B cell (primary cell): ENCODE results near the gene ILDR2. TPM values are rescaled to one million over a fixed set of nuclear protein-coding genes. Genes with fewer than 3 reads are reported as not detected.

Source experiments
- ATAC-seq: fragments of 200-7000 bp; cut with Tn5 transposase; one replicate; pipeline ENCODE4 v1.10.0; 2021; ENCODE audit warnings: low read depth, mild to moderate bottlenecking, moderate number of reproducible peaks, moderate library complexity
- CTCF ChIA-PET: fragments of 350-600 bp; sonication (Branson Sonifier 250); formaldehyde crosslinking; loops from one replicate; lab custom pipeline; 2021; ENCODE audit warnings: antibody characterized with exemption, inconsistent platforms; lab: Charles Lee
- POLR2A ChIA-PET: fragments of 350-600 bp; sonication (Branson Sonifier 250); formaldehyde crosslinking; loops from one replicate; lab custom pipeline; 2021; ENCODE audit warnings: antibody characterized with exemption; lab: Charles Lee
- DNase-seq: peaks from one replicate; pipeline ENCODE4 v3.0.0; 2013
- H2AFZ ChIP-seq: 2 replicates; pipeline ENCODE4 v1.6.1; 2012; ENCODE audit warnings: mild to moderate bottlenecking, low read depth, low read length; ENCODE audit not compliant: insufficient read depth, poor library complexity, severe bottlenecking
- H3K27ac ChIP-seq, 2 donors: 1 replicate in 1 of 2; 2 replicates in 1 of 2; pipeline ENCODE4 v1.5.1; 2012 to 2013; ENCODE audit warnings: low read length in 2 of 2, mild to moderate bottlenecking in 2 of 2, moderate library complexity in 1 of 2
- H3K27me3 ChIP-seq, 4 experiments: fragments of 200-600 bp in 1 of 4; sonication (generic) in 1 of 4; replicated peaks in 1 of 4; 1 replicate in 2 of 4; 2 replicates in 2 of 4; pipeline versions ENCODE4 v1.6.1 to v1.7.0; 2013 to 2016; ENCODE audit warnings: low read length in 3 of 4, mild to moderate bottlenecking in 2 of 4, mixed read lengths in 1 of 4, moderate library complexity in 1 of 4; ENCODE audit not compliant: insufficient read depth in 4 of 4, control insufficient read depth in 3 of 4; ENCODE audit errors: control extremely low read depth in 1 of 4
- H3K36me3 ChIP-seq, 2 experiments: replicated peaks in 1 of 2; 1 replicate in 1 of 2; 2 replicates in 1 of 2; pipeline versions ENCODE4 v1.6.1 to v1.7.1; 2013; ENCODE audit warnings: low read length in 1 of 2; ENCODE audit not compliant: insufficient read depth in 2 of 2, control insufficient read depth in 1 of 2; ENCODE audit errors: control extremely low read depth in 1 of 2, extremely low read depth in 1 of 2
- H3K4me1 ChIP-seq, 2 donors: fragments of 200-600 bp in 1 of 2; sonication (generic) in 1 of 2; 1 replicate in 1 of 2; 2 replicates in 1 of 2; pipeline versions ENCODE4 v1.5.1 to v1.6.1; 2013 to 2017; ENCODE audit warnings: low read length in 2 of 2; ENCODE audit not compliant: control insufficient read depth in 2 of 2, insufficient read depth in 2 of 2
- H3K4me2 ChIP-seq: replicated peaks from 2 replicates; pipeline ENCODE3; 2012; ENCODE audit warnings: mild to moderate bottlenecking, low read depth, low read length; ENCODE audit not compliant: poor library complexity, severe bottlenecking
- H3K4me3 ChIP-seq, 5 experiments: fragments of 200-600 bp in 1 of 5; sonication (generic) in 1 of 5; 1 replicate in 3 of 5; 2 replicates in 2 of 5; pipeline versions ENCODE4 v1.5.1 to v1.7.0; 2011 to 2016; ENCODE audit warnings: low read length in 4 of 5, mild to moderate bottlenecking in 4 of 5, low read depth in 2 of 5, control low read depth in 1 of 5, moderate library complexity in 1 of 5; ENCODE audit not compliant: insufficient read depth in 1 of 5; ENCODE audit errors: control extremely low read depth in 1 of 5, extremely low read depth in 1 of 5
- H3K79me2 ChIP-seq: fragments of 200-600 bp; sonication (generic); one replicate; pipeline ENCODE4 v1.6.0; 2016; ENCODE audit warnings: low read length; ENCODE audit not compliant: control insufficient read depth, insufficient read depth
- H3K9ac ChIP-seq: fragments of 200-600 bp; sonication (generic); 2 replicates; pipeline ENCODE4 v1.6.1; 2017; ENCODE audit warnings: mild to moderate bottlenecking, low read length, moderate library complexity
- H3K9me3 ChIP-seq, 3 donors: one replicate each; pipeline versions ENCODE4 v1.6.1 to v1.7.1; 2013; ENCODE audit warnings: low read length in 2 of 3; ENCODE audit not compliant: control insufficient read depth in 2 of 3, insufficient read depth in 1 of 3; ENCODE audit errors: control extremely low read depth in 1 of 3
- H4K20me1 ChIP-seq: 2 replicates; pipeline ENCODE4 v1.6.0; 2012; ENCODE audit warnings: mild to moderate bottlenecking, low read length; ENCODE audit not compliant: insufficient read depth, control insufficient read depth, poor library complexity, severe bottlenecking
- H3K27ac Mint-ChIP-seq: one replicate; pipeline ENCODE4 v1.8.0; 2021; ENCODE audit warnings: mixed read lengths
- H3K27me3 Mint-ChIP-seq: one replicate; pipeline ENCODE4 v1.8.0; 2021; ENCODE audit warnings: mixed read lengths
- H3K4me1 Mint-ChIP-seq: one replicate; pipeline ENCODE4 v1.8.0; 2021; ENCODE audit warnings: mixed read lengths
- H3K4me3 Mint-ChIP-seq: one replicate; pipeline ENCODE4 v1.8.0; 2021; ENCODE audit warnings: mixed read lengths
- H3K9me3 Mint-ChIP-seq: one replicate; pipeline ENCODE4 v1.8.0; 2022; ENCODE audit warnings: mixed read lengths; ENCODE audit not compliant: insufficient read depth
- CTCF ChIP-seq: fragments of 200-600 bp; IDR thresholded peaks from one replicate; pipeline ENCODE4 v1.8.0; 2022; ENCODE audit warnings: antibody characterized with exemption, mild to moderate bottlenecking
- EZH2 ChIP-seq: IDR thresholded peaks from 2 replicates; pipeline ENCODE4 v1.6.1; 2012; ENCODE audit warnings: borderline replicate concordance, low read depth, mild to moderate bottlenecking, moderate library complexity, low read length; ENCODE audit not compliant: insufficient read depth, poor library complexity, severe bottlenecking
- WGBS: methylation state at CpG from one replicate; pipeline ENCODE4 v1.1.5; 2013; ENCODE audit warnings: missing lambda C conversion rate; ENCODE audit not compliant: insufficient coverage; 5-methylcytosine and 5-hydroxymethylcytosine counted together
- intact Hi-C: fragments of 100-400 bp; cut with micrococcal nuclease; formaldehyde crosslinking; loops from one replicate; pipeline ENCODE4 v1.10.0; 2022
- polyA plus RNA-seq: library from polyadenylated mRNA; depleted of rRNA; stranded (reverse); fragments of >200 nt; gene quantifications from 2 replicates; pipeline ENCODE4 v1.2.3, GENCODE V29; 2012
- total RNA-seq, 2 donors: library from RNA; stranded (reverse); fragments of 120-200 nt in 1 of 2; gene quantifications; 1 replicate in 1 of 2; 2 replicates in 1 of 2; pipeline versions ENCODE4 v1.2.3 to v1.2.4, GENCODE V29; 2013 to 2022

Gene ILDR2
- total and polyA plus RNA-seq, 2 donors (not counting 1 experiment from before 2014, with no cell fraction given) = 0.01 TPM; not detected in 1

DNA sequence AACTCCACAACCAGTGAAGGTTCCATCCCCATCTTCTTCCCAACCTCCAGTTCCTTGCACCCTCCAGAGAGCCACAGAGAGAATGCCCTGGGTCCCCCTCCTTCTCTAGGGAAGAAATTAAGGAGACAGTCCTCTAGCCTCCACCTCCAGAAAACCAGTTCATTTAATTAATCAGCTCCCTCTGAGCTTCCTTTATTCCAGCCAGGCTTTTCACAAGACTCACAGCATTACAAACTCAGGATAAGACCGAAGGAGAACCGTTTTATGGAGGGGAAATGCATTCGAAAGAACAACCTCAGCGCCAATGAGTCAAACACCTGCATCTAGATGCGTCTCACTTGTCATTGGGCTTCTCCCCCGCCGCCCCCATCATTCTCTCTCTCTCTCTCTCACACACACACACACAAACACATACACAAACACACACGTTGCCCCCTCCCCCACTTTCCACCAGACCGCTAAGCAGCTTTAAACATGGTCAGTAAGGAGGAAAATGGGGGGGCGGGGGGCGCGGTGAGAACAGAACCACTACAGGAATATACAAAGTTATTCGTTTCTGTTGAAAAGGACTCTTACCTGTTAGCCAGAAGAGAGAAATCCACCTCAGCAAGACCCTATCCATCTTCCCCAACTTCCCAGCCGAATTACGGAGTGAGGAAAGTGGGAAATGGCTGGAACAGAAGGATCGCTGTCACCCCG is 544 bp downstream of the ILDR2 start:
- CTCF ChIA-PET = interaction anchor here (3.3 kb wide), 1 partner anchor 84 kb away, joined by 15 read pairs; no protein-coding TSS in a partner anchor
- TF ChIP-seq EZH2 = no peak
- no peak for TF ChIP-seq CTCF
- Histone ChIP-seq H3K79me2 (no peaks in the 10 kb centered on the region), H3K27ac (no peak overlapping the region), H4K20me1 (no peaks in the 10 kb centered on the region), H3K4me2 (peak overlapping the region; percentile 94), H3K27me3 (peaks cover 0 to 44% (median 34%) of the 10 kb centered on the region in 4 experiments), H3K4me1 (peaks cover 18 to 20% of the 10 kb centered on the region in 2 donors), H3K4me3 (peak overlapping the region in 4 of 5 experiments; percentile 41 to 64 (median 54)), H3K36me3 (no peaks in the 10 kb centered on the region), H2AFZ (peak overlapping the region; percentile 67), H3K9ac (peak overlapping the region; percentile 66), H3K9me3 (no peaks in the 10 kb centered on the region)
- intact Hi-C loops = loop anchor here (2.0 to 5.0 kb wide), 2 partner anchors 64 to 83 kb away; no protein-coding TSS in a partner anchor
- 0% methylated on average over 7 of the region's 17 CpGs for WGBS
- H3K27ac Mint-ChIP-seq = peak overlapping the region; percentile 16
- DNase-seq = peak; percentile 56
- H3K4me3 Mint-ChIP-seq = peak overlapping the region; percentile 90
- H3K27me3 Mint-ChIP-seq = peaks cover 40% of the 10 kb centered on the region
- POLR2A ChIA-PET = no interaction called here
- ATAC-seq = no peak
- no peaks in the 10 kb centered on the region for H3K9me3 Mint-ChIP-seq
- peaks cover 20% of the 10 kb centered on the region for H3K4me1 Mint-ChIP-seq

- Mint-ChIP-seq H3K9me3 (no peaks in the 10 kb centered on the region), H3K27me3 (peaks cover 48% of the 10 kb centered on the region), H3K27ac (no peak overlapping the region), H3K4me1 (peaks cover 21% of the 10 kb centered on the region), H3K4me3 (no peak overlapping the region)
- intact Hi-C loops = no loop called here
- POLR2A ChIA-PET = no interaction called here
- H3K36me3 ChIP-seq = no peaks in the 10 kb centered on the region
- H3K27me3 ChIP-seq = peaks cover 0 to 47% (median 34%) of the 10 kb centered on the region in 4 experiments
- no peak overlapping the region for H3K4me2 ChIP-seq
- CTCF ChIA-PET = interaction anchor here (3.3 kb wide), 1 partner anchor 86 kb away, joined by 15 read pairs; no protein-coding TSS in a partner anchor
- TF ChIP-seq EZH2 = no peak
- TF ChIP-seq CTCF = no peak
- DNase-seq = no peak
- WGBS = no CpG with 5 or more reads among the region's 2 CpGs
- H3K9ac ChIP-seq = no peak overlapping the region
- H4K20me1 ChIP-seq = no peaks in the 10 kb centered on the region
- H3K27ac ChIP-seq = no peak overlapping the region
- H2AFZ ChIP-seq = no peak overlapping the region
- H3K79me2 ChIP-seq = no peaks in the 10 kb centered on the region
- peaks cover 18 to 21% of the 10 kb centered on the region in 2 donors for H3K4me1 ChIP-seq
- no peaks in the 10 kb centered on the region for H3K9me3 ChIP-seq
- no peak overlapping the region for H3K4me3 ChIP-seq
- no peak for ATAC-seq
Observed at GRCh38 chr1:166972826-166973225, 2.5 kb downstream of the ILDR2 start.
